ENCODE results near the gene LDHD.

Gene LDHD

DNA sequence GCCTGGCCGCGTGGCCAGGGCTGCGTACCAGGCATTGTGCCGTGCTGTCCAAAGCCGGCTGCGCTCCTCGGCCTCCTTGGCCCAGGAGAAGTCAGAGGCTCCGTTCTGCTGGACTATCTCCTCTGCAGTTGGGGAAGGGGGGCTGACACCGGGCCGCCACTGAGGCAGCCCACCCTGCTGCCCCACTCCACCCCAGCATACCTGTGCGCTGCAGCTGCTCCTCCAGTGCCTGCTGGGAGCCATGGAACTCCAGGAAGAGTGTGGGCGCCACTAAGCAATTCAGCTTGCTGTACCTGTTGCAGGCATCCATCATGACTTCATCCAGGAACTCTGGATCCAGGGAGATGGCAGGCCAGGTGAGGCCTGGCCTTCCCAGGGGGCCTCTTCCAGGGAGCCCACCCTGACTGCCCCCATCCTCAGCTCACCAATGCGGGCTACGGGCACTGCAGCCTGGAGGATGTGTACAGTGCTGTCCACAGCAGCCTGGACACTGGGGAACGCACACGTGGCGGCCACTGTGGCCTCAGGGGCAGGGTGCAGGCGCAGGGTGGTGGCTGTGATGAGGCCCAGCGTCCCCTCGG is 2.9 kb downstream of the LDHD start:
- Histone ChIP-seq H3K4me3 (ENCODE audit: low read depth, low read length) (no peak overlapping the region), H3K36me3 (ENCODE audit: control insufficient read depth, insufficient read depth, low read length) (peaks cover 23% of the 10 kb centered on the region), H3K9ac (ENCODE audit: low read depth, low read length) (no peak overlapping the region), H3K4me1 (ENCODE audit: control insufficient read depth, insufficient read depth, low read length) (peaks cover 34% of the 10 kb centered on the region), H3K9me3 (ENCODE audit: control insufficient read depth, insufficient read depth, low read length) (no peaks in the 10 kb centered on the region), H3K27me3 (ENCODE audit: control insufficient read depth, insufficient read depth, low read length) (no peaks in the 10 kb centered on the region)

GRCh38 chr16:75112734-75113491 is 3.7 kb downstream of the LDHD start:
- Histone ChIP-seq H3K4me3 (ENCODE audit: low read depth, low read length) (no peak overlapping the region), H3K36me3 (ENCODE audit: control insufficient read depth, insufficient read depth, low read length) (peaks cover 23% of the 10 kb centered on the region), H3K27me3 (ENCODE audit: control insufficient read depth, insufficient read depth, low read length) (no peaks in the 10 kb centered on the region), H3K9ac (ENCODE audit: low read depth, low read length) (no peak overlapping the region), H3K9me3 (ENCODE audit: control insufficient read depth, insufficient read depth, low read length) (no peaks in the 10 kb centered on the region), H3K4me1 (ENCODE audit: control insufficient read depth, insufficient read depth, low read length) (peaks cover 31% of the 10 kb centered on the region)

DNA sequence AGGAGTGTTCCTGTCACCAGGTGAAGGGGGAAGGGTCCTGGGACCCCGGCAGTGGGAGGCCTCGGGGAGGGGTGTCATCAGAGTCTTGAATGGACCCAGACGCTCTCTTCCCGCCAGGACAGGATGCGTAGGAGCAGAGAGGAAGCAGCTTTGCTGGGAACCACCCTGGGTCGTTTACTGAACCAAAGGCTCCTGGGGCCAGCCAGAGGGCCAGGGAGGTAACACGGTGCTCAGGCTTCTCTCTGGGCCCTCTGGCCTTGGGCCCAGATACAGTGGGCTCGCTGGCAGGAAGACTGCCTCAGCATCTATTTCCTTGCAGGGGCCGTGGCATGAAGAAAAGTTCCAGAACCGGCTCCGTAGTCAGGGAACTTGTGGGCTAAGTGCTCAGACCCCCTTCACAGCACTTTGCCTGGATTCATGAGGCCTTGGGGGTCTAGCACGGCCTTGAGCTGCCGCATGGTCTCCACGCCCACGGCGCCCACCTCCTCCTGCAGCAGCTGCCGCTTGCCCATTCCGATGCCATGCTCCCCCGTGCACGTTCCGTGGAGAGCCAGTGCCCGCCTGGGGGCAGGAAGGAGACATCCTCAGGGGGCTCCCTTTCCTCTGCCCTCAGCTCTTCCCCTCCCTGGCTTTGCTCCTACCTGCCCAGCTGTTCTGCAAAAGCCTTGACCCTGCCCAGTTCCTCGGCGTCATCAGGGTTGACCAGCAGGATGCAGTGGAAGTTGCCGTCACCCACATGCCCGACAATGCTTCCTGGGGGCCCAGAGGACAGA is 4.4 kb downstream of the LDHD start:
- Histone ChIP-seq H3K9ac (ENCODE audit: low read depth, low read length) (peak overlapping the region; percentile 37), H3K27me3 (ENCODE audit: control insufficient read depth, insufficient read depth, low read length) (no peaks in the 10 kb centered on the region), H3K36me3 (ENCODE audit: control insufficient read depth, insufficient read depth, low read length) (peaks cover 23% of the 10 kb centered on the region), H3K9me3 (ENCODE audit: control insufficient read depth, insufficient read depth, low read length) (no peaks in the 10 kb centered on the region), H3K4me3 (ENCODE audit: low read depth, low read length) (no peak overlapping the region), H3K4me1 (ENCODE audit: control insufficient read depth, insufficient read depth, low read length) (peaks cover 30% of the 10 kb centered on the region)

DNA sequence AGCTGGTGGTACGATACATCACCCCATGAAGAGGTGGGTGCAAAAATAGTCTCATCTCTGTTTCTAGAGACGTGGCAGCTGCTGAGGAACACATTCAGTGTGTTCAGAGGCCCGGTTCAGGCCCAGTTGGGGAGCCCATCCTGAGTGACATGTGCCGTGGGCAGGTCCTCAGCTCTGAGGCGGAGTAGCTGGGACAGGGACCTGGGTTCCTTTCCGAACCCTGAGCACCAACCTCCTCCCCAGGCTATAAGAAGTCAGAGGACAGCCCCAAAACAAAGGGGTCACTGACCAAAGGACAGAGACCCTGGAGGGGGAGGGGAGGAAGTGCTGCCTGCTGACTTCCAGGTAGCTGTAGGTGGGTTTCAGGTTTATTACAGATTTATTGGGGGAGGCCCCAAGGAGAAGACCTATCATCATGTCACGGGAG is 5.1 kb downstream of the LDHD start:
- Histone ChIP-seq H3K4me1 (ENCODE audit: control insufficient read depth, insufficient read depth, low read length) (peaks cover 26% of the 10 kb centered on the region), H3K9me3 (ENCODE audit: control insufficient read depth, insufficient read depth, low read length) (no peaks in the 10 kb centered on the region), H3K9ac (ENCODE audit: low read depth, low read length) (peak overlapping the region; percentile 37), H3K4me3 (ENCODE audit: low read depth, low read length) (no peak overlapping the region), H3K27me3 (ENCODE audit: control insufficient read depth, insufficient read depth, low read length) (no peaks in the 10 kb centered on the region), H3K36me3 (ENCODE audit: control insufficient read depth, insufficient read depth, low read length) (peaks cover 28% of the 10 kb centered on the region)

DNA sequence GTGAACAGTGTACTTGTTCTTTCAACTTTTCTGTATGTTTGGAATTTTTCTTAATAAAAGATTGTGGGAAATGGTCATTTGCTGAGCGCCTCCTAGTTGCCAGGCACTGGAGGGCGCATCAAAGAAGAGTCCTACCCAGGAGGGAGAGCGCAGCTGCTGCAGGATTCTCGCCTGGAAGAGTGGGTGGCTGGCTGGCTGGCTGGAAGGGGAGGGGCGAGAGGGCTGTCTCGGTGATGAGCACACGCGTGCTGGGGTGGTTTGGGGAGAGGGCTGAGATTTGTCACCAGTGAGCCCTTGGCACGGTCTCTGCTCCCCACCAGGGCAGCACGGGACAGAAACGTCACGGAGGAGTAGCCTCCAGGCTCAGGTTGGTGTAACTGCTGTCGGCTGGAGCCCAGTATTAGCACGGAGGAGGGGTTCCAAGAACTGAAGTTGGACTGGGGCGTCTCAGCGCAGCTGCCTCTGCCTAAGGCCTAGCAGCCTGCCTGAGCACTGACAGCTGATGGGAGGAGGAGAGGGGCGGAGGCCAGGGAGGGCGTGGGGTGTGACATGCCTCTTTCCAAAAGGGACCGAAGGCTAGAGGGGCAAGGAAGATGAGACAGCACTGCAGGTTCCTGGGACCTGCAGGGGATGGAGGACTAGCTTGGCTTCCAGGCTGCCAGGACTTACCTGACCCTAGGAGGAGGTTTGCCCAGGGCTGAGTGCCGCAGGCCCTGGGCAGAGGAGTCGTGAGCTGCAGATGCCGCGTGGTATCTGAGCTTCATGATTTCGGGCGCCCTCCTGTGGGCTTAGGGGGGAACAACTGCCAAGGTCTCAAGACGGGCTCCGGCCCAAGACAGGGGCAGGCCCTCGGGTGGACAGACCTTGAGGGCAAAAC is 5.7 kb downstream of the LDHD start:
- H3K4me3 ChIP-seq (ENCODE audit: low read depth, low read length): peak overlapping the region; percentile 4
- peaks cover 28% of the 10 kb centered on the region for H3K36me3 ChIP-seq (ENCODE audit: control insufficient read depth, insufficient read depth, low read length)
- no peaks in the 10 kb centered on the region for H3K27me3 ChIP-seq (ENCODE audit: control insufficient read depth, insufficient read depth, low read length)
- no peaks in the 10 kb centered on the region for H3K9me3 ChIP-seq (ENCODE audit: control insufficient read depth, insufficient read depth, low read length)
- H3K9ac ChIP-seq (ENCODE audit: low read depth, low read length): no peak overlapping the region
- peaks cover 26% of the 10 kb centered on the region for H3K4me1 ChIP-seq (ENCODE audit: control insufficient read depth, insufficient read depth, low read length)

DNA sequence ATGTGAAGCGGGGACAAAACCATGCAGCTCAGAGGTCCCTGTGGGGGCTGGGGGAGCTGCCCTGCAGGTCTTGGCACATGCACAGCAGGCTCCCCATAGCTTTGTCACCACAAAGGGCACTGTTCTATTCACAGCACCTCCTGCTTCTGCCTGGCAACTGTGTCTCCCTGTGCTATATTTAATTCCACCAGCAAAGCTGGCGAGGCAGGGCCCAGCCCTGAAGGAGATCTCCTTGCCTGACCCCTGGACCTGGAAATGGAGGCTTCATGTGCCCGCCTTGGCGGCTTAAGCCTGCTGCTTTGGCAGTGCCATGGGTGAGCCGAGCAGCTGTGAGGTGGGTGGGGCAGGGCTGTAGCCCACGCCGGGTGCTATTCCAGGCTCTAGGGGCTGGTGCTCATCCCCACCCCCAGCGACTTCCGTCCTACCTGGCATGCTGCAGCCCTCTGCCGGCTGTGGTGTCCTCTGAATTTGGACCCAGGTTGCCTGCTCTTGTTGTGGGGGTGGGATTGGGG is 6.8 kb downstream of the LDHD start:
- Histone ChIP-seq H3K36me3 (ENCODE audit: control insufficient read depth, insufficient read depth, low read length) (peaks cover 32% of the 10 kb centered on the region), H3K27me3 (ENCODE audit: control insufficient read depth, insufficient read depth, low read length) (no peaks in the 10 kb centered on the region), H3K4me3 (ENCODE audit: low read depth, low read length) (no peak overlapping the region), H3K9ac (ENCODE audit: low read depth, low read length) (no peak overlapping the region), H3K4me1 (ENCODE audit: control insufficient read depth, insufficient read depth, low read length) (peaks cover 23% of the 10 kb centered on the region), H3K9me3 (ENCODE audit: control insufficient read depth, insufficient read depth, low read length) (no peaks in the 10 kb centered on the region)

DNA sequence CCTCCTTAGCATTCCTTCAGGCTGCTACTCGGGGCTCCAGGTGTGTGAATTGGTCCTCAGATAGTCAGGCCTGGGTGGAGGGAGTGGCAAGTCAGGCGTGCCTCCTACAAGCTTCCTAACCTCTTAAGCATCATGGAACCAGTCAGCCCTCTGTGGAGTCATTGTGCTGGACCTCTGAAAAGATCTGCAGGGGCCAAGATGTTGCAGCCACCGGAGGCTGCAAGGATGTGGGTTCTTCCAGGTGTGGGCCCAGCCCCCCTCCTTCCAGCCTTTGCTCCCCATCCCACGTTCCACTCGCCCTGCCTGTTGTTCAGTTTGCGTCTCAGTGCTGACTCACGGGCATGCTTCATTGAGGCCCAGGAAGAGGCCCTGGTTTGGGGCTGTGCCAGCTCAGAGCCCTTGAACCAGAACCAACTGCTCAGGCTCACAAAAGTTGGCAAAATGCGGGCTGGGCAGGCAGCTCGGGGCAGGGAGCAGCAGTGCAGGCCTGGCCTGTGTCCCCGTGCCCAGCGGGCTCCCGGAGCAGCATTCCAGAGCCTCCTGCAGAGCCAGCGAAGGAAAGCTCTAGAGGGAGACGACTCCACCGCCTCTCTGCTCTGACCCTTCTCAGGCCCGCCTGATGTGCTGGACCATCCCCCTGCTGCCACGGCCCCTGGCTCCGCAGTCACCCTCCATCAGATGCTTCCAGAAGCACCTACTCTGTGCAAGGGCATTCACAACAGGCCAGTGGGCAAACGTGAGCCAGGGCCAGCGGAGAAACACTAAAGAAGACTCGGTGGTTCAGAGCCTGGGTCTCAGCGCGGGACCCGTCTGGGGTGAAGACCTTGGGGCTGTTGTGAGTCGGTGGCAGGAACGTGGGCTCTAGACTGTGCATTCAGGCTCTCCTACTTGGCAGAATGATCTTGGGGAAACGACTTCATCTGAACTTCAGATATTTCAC is 7.5 kb downstream of the LDHD start:
- Histone ChIP-seq H3K36me3 (ENCODE audit: control insufficient read depth, insufficient read depth, low read length) (peaks cover 30% of the 10 kb centered on the region), H3K4me1 (ENCODE audit: control insufficient read depth, insufficient read depth, low read length) (peaks cover 23% of the 10 kb centered on the region), H3K9ac (ENCODE audit: low read depth, low read length) (no peak overlapping the region), H3K4me3 (ENCODE audit: low read depth, low read length) (no peak overlapping the region), H3K27me3 (ENCODE audit: control insufficient read depth, insufficient read depth, low read length) (no peaks in the 10 kb centered on the region), H3K9me3 (ENCODE audit: control insufficient read depth, insufficient read depth, low read length) (no peaks in the 10 kb centered on the region)

GRCh38 chr16:75107505-75107904 is 9.1 kb downstream of the LDHD start:
- peaks cover 18% of the 10 kb centered on the region for H3K36me3 ChIP-seq (ENCODE audit: control insufficient read depth, insufficient read depth, low read length)
- no peak overlapping the region for H3K4me3 ChIP-seq (ENCODE audit: low read depth, low read length)
- no peaks in the 10 kb centered on the region for H3K9me3 ChIP-seq (ENCODE audit: control insufficient read depth, insufficient read depth, low read length)
- H3K4me1 ChIP-seq (ENCODE audit: control insufficient read depth, insufficient read depth, low read length): peaks cover 23% of the 10 kb centered on the region
- H3K27me3 ChIP-seq (ENCODE audit: control insufficient read depth, insufficient read depth, low read length): no peaks in the 10 kb centered on the region
- H3K9ac ChIP-seq (ENCODE audit: low read depth, low read length): no peak overlapping the region

DNA sequence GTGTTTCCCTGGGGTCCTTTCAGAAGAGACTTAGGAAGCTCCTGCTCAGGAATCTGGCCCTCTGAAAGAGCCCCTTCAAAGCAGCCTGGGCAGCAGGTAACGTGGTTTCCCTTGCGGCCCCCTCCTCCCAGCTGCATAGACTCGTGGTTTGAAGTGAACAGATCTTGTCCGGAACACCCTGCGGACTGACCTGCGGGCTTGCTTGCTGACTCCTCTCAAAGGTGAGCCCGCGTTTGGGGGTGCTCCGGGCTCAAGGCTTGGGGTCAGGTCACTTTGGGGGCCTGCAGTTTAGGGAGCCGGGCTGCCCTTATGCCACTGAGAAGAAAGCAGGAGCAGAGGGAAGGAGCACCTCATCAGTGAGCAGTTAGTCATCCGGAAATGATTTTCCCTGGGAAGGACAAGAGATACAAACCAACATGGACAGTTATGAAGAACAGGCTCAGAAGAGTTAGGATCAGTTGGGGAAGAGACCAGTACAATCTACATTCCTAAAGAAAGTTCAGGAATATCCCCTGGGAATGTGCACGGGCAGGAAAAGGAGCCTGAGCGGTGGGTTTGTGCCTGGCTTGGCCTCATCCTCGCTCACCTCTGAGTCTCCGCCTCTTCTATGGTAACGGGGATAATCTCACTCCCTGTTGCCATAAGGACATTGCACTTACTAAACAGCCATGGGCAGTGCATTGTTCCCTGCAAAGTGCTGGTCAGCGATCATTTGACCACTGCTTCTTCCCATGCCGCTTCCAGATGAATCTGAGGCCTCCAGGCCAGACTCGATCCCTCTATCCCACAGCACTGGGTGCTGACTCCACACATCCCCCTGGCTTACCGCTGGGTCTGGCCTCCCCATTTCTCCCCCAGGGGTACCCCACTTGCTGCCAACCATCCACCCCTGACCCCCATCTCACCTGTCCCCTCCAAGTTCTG is 10.0 kb downstream of the LDHD start:
- Histone ChIP-seq H3K9ac (ENCODE audit: low read depth, low read length) (no peak overlapping the region), H3K27me3 (ENCODE audit: control insufficient read depth, insufficient read depth, low read length) (no peaks in the 10 kb centered on the region), H3K9me3 (ENCODE audit: control insufficient read depth, insufficient read depth, low read length) (no peaks in the 10 kb centered on the region), H3K4me3 (ENCODE audit: low read depth, low read length) (no peak overlapping the region), H3K4me1 (ENCODE audit: control insufficient read depth, insufficient read depth, low read length) (peaks cover 21% of the 10 kb centered on the region), H3K36me3 (ENCODE audit: control insufficient read depth, insufficient read depth, low read length) (peaks cover 18% of the 10 kb centered on the region)
